ENCODE data around the gene NUMA1.

Gene NUMA1

GRCh38 chr11:71998061-71998460 is 82.3 kb downstream of the NUMA1 start:
- no peak for DNase-seq

- no peak for DNase-seq
Measured at GRCh38 chr11:71997594-71997993, 82.7 kb downstream of the NUMA1 start.

GRCh38 chr11:71996946-71997345 is 83.4 kb downstream of the NUMA1 start:
- no peak for DNase-seq

GRCh38 chr11:71996517-71996916 is 83.8 kb downstream of the NUMA1 start:
- no peak for DNase-seq

GRCh38 chr11:71995726-71996291 is 84.5 kb downstream of the NUMA1 start:
- DNase-seq, result no peak

- no peak for DNase-seq
Measured at GRCh38 chr11:71994786-71995185, 85.6 kb downstream of the NUMA1 start.

GRCh38 chr11:71992136-71992730 is 88.1 kb downstream of the NUMA1 start:
- DNase-seq, result no peak

- DNase-seq, result no peak
Measured at GRCh38 chr11:71991494-71991893, 88.8 kb downstream of the NUMA1 start.

GRCh38 chr11:71990701-71991100 is 89.6 kb downstream of the NUMA1 start:
- DNase-seq, result no peak

- no peak for DNase-seq
Measured at GRCh38 chr11:71988050-71988449, 92.3 kb downstream of the NUMA1 start.

GRCh38 chr11:71987521-71987920 is 92.8 kb downstream of the NUMA1 start:
- DNase-seq, result no peak

- no peak for DNase-seq
Measured at GRCh38 chr11:71986131-71986530, 94.2 kb downstream of the NUMA1 start.

- no peak for DNase-seq
Measured at GRCh38 chr11:71979602-71980001, 100.7 kb downstream of the NUMA1 start.

- DNase-seq, result no peak
Measured at GRCh38 chr11:71979094-71979493, 101.2 kb downstream of the NUMA1 start.

GRCh38 chr11:71977743-71978418 is 102.5 kb downstream of the NUMA1 start:
- DNase-seq, result peak; percentile 44

GRCh38 chr11:71977090-71977489 is 103.3 kb downstream of the NUMA1 start:
- no peak for DNase-seq

GRCh38 chr11:71976551-71976950 is 103.8 kb downstream of the NUMA1 start:
- DNase-seq, result no peak

GRCh38 chr11:71971680-71972079 is 108.7 kb downstream of the NUMA1 start:
- no peak for DNase-seq

- no peak for DNase-seq
Measured at GRCh38 chr11:71964641-71965040, 115.7 kb downstream of the NUMA1 start.

- no peak for DNase-seq
Measured at GRCh38 chr11:71963468-71963867, 116.9 kb downstream of the NUMA1 start.

- DNase-seq, result no peak
Measured at GRCh38 chr11:71962428-71963038, 117.8 kb downstream of the NUMA1 start.

GRCh38 chr11:71955898-71956456 is 124.4 kb downstream of the NUMA1 start:
- no peak for DNase-seq

All from NCI-H510A treated with DMSO at 0.1 percent for 48 hours (cell line).